ENCODE data around the gene MCCC1.
A peak's percentile ranks its signal among the peaks of the same experiment; 100 is the strongest.
"Not testable (repeated sequence)": the region's sequence is repeated elsewhere in the genome, so short reads cannot be mapped to it uniquely, and the experiment has no call there.

MCCC1 gene

DNA sequence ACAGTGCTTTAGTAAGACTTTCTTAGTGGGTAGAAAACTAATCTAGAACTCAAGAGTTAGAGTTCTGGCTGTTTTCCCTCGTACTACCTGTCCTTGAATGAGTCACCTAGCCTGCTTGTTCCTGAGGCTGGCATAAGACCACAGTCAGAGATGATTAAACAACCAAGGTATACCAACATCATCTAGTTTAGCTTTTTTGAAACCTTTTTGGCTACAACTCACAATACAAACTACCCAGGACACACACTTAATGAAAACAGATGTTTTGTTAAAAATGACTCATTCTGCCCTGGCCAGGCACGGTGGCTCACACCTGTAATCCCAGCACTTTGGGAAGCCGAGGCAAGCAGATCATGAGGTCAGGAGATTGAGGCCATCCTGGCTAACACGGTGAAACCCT is 4.6 kb downstream of the MCCC1 start:
- no peaks in the 10 kb centered on the region for H3K9me3 Mint-ChIP-seq
- H3K4me3 Mint-ChIP-seq = no peak overlapping the region
- H3K4me1 Mint-ChIP-seq (ENCODE audit: low read depth in 2 of 2) = peaks cover 25 to 36% of the 10 kb centered on the region in 2 donors
- DNase-seq (no peak), ATAC-seq (replicated peaks) (no peak)
- peaks cover 44% of the 10 kb centered on the region for H3K36me3 Mint-ChIP-seq (ENCODE audit: insufficient read depth)
- no peak overlapping the region for H3K27ac Mint-ChIP-seq
- no peaks in the 10 kb centered on the region for H3K27me3 Mint-ChIP-seq

DNA sequence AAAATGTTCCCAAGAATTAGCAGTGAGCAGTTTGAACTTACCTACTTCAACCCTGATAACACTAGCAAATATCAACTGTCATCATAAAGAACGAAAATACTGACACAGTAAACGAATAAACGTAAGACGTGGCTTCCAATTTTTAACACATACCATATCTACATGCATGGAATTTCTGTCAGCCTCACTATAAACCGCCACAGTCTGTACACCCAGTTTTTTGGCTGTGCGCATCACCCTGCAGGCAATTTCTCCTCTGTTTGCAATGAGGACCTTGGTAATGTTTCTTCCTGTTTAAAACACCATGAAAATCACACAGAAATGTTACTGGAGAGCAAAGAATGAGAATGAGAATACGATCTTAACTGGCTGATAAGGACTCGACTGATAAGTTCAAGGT is 7.0 kb downstream of the MCCC1 start:
- Mint-ChIP-seq H3K4me1 (ENCODE audit: low read depth in 2 of 2) (peaks cover 9 to 25% of the 10 kb centered on the region in 2 donors), H3K4me3 (no peak overlapping the region), H3K9me3 (no peaks in the 10 kb centered on the region), H3K36me3 (ENCODE audit: insufficient read depth) (peaks cover 58% of the 10 kb centered on the region), H3K27ac (no peak overlapping the region), H3K27me3 (no peaks in the 10 kb centered on the region)
- DNase-seq (no peak), ATAC-seq (replicated peaks) (no peak)

DNA sequence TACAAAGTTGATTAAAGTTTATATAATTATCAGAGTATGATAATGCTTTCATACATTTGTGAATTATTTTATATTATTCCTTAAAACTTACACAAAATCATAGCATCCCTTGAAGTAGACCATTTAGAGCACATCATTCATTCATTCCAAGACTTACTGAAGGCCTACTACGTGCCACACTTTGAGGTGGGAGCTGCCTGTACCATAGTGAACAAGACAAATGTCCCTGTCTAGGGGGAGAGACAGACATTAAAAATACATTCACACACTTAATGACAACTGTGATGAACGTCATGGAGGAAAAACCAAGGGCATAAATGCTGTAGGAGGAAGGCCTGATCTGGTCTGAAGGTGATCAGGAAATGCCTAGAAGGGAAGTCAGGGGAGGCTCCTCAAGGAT is 12.1 kb downstream of the MCCC1 start:
- no peaks in the 10 kb centered on the region for H3K27me3 Mint-ChIP-seq
- ATAC-seq (replicated peaks) (no peak), DNase-seq (no peak)
- H3K4me1 Mint-ChIP-seq (ENCODE audit: low read depth in 2 of 2) = peaks cover 8 to 11% of the 10 kb centered on the region in 2 donors
- no peaks in the 10 kb centered on the region for H3K9me3 Mint-ChIP-seq
- no peak overlapping the region for H3K4me3 Mint-ChIP-seq
- H3K27ac Mint-ChIP-seq = peak overlapping the region in 1 of 2 donors; percentile 56
- peaks cover 87% of the 10 kb centered on the region for H3K36me3 Mint-ChIP-seq (ENCODE audit: insufficient read depth)

DNA sequence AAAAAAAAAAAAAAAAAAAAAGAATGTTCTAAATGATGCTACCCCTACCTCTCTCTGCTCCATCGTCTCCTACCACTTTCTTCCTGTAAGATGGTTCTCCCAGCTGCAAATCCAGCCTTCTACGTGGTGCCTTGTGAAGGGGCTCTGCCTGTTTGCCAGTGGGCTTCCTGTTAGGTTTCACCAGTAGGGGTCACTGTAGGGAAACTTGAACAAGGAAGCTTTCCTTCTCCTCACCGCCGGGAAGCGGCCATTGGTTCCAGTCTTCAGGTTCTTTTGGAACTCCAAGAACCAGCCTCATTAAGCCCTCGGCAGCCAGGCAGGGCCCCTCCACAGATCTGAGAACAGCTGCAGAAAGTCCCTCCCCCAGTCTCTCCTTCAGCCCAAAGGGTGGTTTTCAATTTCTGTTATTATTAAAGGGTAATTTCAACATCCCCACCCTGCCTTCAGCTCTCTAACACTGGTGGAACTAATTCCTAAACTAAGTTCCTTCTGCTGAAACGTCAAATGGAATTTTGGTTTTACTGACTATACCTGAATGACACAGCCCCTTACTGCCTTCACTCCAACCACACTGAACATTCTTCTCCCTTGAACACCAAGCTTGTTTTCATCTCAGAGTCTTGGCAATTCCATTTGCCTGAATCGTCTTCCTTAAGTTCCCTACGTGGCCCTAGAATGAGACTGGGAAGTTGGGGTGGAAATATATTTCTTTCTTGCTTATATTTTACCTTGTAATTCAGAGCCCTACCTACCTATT is 13.5 kb downstream of the MCCC1 start:
- Mint-ChIP-seq H3K27me3 (no peaks in the 10 kb centered on the region), H3K4me1 (ENCODE audit: low read depth in 2 of 2) (peaks cover 8 to 11% of the 10 kb centered on the region in 2 donors), H3K4me3 (no peak overlapping the region), H3K36me3 (ENCODE audit: insufficient read depth) (peaks cover 78% of the 10 kb centered on the region), H3K27ac (no peak overlapping the region), H3K9me3 (no peaks in the 10 kb centered on the region)
- ATAC-seq (replicated peaks) = no peak
- DNase-seq = no peak

GRCh38 chr3:183082355-183082915 is 16.9 kb downstream of the MCCC1 start:
- H3K4me1 Mint-ChIP-seq (ENCODE audit: low read depth in 2 of 2) = peaks cover 6 to 12% of the 10 kb centered on the region in 2 donors
- no peak for ATAC-seq (replicated peaks)
- no peaks in the 10 kb centered on the region for H3K27me3 Mint-ChIP-seq
- no peak overlapping the region for H3K27ac Mint-ChIP-seq
- peaks cover 56% of the 10 kb centered on the region for H3K36me3 Mint-ChIP-seq (ENCODE audit: insufficient read depth)
- no peak overlapping the region for H3K4me3 Mint-ChIP-seq
- no peaks in the 10 kb centered on the region for H3K9me3 Mint-ChIP-seq
- DNase-seq = no peak

DNA sequence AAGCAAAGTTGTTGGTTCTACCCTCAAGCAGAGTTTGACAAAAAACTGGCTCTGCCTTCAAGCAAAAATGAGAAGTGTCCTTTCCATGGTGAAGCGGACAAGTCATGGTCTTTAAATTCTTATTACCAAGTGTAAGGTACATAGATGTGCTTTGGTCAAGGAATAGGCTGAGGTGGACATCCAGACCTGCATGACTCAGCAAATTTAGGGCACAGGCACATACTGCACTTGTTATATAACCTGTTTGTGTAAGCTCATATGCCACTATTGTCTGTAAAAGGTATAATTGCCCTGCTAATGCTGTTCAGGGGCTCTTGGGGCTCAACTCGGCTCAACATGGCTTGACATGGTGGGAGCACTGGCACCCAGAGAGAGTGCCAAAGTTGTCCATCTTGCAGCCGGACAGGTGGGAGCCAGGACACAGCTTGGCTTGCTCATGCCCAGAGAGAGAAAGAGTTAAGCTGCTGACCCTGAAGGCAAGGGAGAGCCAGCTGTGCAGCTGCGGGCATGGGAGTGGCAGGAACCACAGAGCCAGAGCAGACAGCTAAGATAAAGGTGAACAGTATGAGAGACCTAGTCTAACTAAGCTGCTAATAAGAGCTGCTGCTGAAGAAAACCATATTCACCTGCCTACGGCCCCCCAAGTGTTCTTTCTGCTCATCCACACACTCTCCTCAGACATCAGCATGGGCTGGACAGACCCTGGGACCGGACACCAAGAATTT is 17.7 kb downstream of the MCCC1 start:
- no peaks in the 10 kb centered on the region for H3K27me3 Mint-ChIP-seq
- no peak for DNase-seq
- no peaks in the 10 kb centered on the region for H3K9me3 Mint-ChIP-seq
- H3K4me1 Mint-ChIP-seq (ENCODE audit: low read depth in 2 of 2) = peaks cover 6 to 12% of the 10 kb centered on the region in 2 donors
- ATAC-seq (replicated peaks) = no peak
- no peak overlapping the region for H3K27ac Mint-ChIP-seq
- peaks cover 48% of the 10 kb centered on the region for H3K36me3 Mint-ChIP-seq (ENCODE audit: insufficient read depth)
- no peak overlapping the region for H3K4me3 Mint-ChIP-seq

DNA sequence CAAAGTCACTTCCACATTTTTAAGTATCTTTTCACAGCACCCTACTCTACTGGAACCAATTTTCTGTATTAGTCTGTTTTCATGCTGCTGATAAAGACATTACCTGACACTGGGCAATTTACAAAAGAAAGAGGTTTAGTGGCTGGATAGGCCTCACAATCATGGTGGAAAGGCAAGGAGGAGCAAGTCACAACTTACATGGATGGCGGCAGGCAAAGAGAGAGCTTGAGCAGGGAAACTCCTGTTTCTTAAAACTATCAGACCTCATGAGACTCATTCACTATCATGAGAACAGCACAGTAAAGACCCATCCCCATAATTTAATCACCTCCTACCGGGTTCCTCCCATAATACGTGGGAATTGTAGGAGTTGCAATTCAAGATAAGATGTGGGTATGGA is 18.7 kb downstream of the MCCC1 start:
- Mint-ChIP-seq H3K27me3 (no peaks in the 10 kb centered on the region), H3K4me3 (no peak overlapping the region), H3K36me3 (ENCODE audit: insufficient read depth) (peaks cover 40% of the 10 kb centered on the region), H3K4me1 (ENCODE audit: low read depth in 2 of 2) (peaks cover 4 to 12% of the 10 kb centered on the region in 2 donors), H3K9me3 (no peaks in the 10 kb centered on the region), H3K27ac (no peak overlapping the region)
- DNase-seq (no peak), ATAC-seq (replicated peaks) (no peak)

DNA sequence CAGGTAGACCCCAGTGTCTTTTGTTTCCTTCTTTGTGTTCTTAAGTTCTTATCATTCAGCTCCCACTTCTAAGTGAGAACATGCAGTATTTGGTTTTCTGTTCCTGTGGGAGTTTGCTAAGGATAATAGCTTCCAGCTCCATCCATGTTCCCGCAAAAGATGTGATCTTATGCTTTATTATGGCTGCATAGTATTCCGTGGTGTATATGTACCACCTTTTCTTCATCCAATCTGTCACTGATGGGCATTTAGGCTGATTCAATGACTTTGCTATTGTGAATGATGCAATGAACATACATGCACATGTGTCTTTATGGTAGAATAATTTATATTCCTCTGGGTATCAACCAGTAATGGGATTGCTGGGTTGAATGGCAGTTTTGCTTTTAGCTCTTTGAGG is 24.4 kb downstream of the MCCC1 start:
- Mint-ChIP-seq H3K4me1 (ENCODE audit: low read depth in 2 of 2) (peaks cover 0 to 4% of the 10 kb centered on the region in 2 donors), H3K36me3 (ENCODE audit: insufficient read depth) (peaks cover 33% of the 10 kb centered on the region)

GRCh38 chr3:183074261-183074660 is 25.0 kb downstream of the MCCC1 start:
- H3K27ac Mint-ChIP-seq = no peak overlapping the region
- DNase-seq (no peak), ATAC-seq (replicated peaks) (no peak)
- H3K36me3 Mint-ChIP-seq (ENCODE audit: insufficient read depth) = peaks cover 31% of the 10 kb centered on the region
- no peak overlapping the region for H3K4me3 Mint-ChIP-seq
- H3K4me1 Mint-ChIP-seq (ENCODE audit: low read depth in 2 of 2) = peaks cover 0 to 4% of the 10 kb centered on the region in 2 donors
- H3K27me3 Mint-ChIP-seq = no peaks in the 10 kb centered on the region
- H3K9me3 Mint-ChIP-seq = no peaks in the 10 kb centered on the region

More for the DNA sequence above, 24.4 kb downstream of the MCCC1 start:
- H3K4me3 Mint-ChIP-seq = no peak overlapping the region
- H3K27me3 Mint-ChIP-seq = no peaks in the 10 kb centered on the region
- DNase-seq (no peak), ATAC-seq (replicated peaks) (no peak)
- no peak overlapping the region for H3K27ac Mint-ChIP-seq
- H3K9me3 Mint-ChIP-seq = no peaks in the 10 kb centered on the region

GRCh38 chr3:183073839-183074238 is 25.5 kb downstream of the MCCC1 start:
- no peak for DNase-seq
- H3K4me3 Mint-ChIP-seq = no peak overlapping the region
- peaks cover 0 to 4% of the 10 kb centered on the region in 2 donors for H3K4me1 Mint-ChIP-seq (ENCODE audit: low read depth in 2 of 2)
- no peak overlapping the region for H3K27ac Mint-ChIP-seq
- H3K27me3 Mint-ChIP-seq = no peaks in the 10 kb centered on the region
- H3K9me3 Mint-ChIP-seq = no peaks in the 10 kb centered on the region
- peaks cover 31% of the 10 kb centered on the region for H3K36me3 Mint-ChIP-seq (ENCODE audit: insufficient read depth)
- ATAC-seq (replicated peaks) = no peak

- DNase-seq (no peak), ATAC-seq (replicated peaks) (no peak)
- Mint-ChIP-seq H3K36me3 (ENCODE audit: insufficient read depth) (peaks cover 31% of the 10 kb centered on the region), H3K4me1 (ENCODE audit: low read depth in 2 of 2) (peaks cover 0 to 4% of the 10 kb centered on the region in 2 donors), H3K9me3 (no peaks in the 10 kb centered on the region), H3K27ac (no peak overlapping the region), H3K4me3 (no peak overlapping the region), H3K27me3 (no peaks in the 10 kb centered on the region)
Measured at GRCh38 chr3:183070892-183071291, 28.4 kb downstream of the MCCC1 start.

DNA sequence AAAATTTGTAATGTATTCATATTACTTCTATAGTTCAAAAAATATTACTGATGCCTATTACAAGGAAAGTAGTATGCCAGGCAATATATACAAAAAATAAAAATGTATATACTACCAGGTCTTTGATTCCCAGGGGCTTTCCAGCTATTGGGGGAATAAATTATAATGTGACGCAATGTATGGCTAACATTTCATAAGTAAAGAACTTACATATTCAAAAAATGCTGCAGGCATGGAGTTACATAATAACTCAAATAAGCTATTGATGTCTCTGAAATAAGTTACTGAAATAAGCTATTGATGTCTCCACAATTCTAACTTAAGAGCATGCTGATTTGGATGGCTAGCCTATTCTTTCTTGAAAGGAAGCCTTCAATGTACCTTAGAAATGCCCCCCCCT is 30.2 kb downstream of the MCCC1 start:
- no peaks in the 10 kb centered on the region for H3K27me3 Mint-ChIP-seq
- peaks cover 40% of the 10 kb centered on the region for H3K36me3 Mint-ChIP-seq (ENCODE audit: insufficient read depth)
- ATAC-seq (replicated peaks) (no peak), DNase-seq (no peak)
- H3K27ac Mint-ChIP-seq = no peak overlapping the region
- no peak overlapping the region for H3K4me3 Mint-ChIP-seq
- peaks cover 0 to 4% of the 10 kb centered on the region in 2 donors for H3K4me1 Mint-ChIP-seq (ENCODE audit: low read depth in 2 of 2)
- no peaks in the 10 kb centered on the region for H3K9me3 Mint-ChIP-seq

- DNase-seq; H3K27ac Mint-ChIP-seq; H3K27me3 Mint-ChIP-seq; H3K4me1 Mint-ChIP-seq (ENCODE audit: low read depth in 2 of 2); ATAC-seq (replicated peaks); H3K9me3 Mint-ChIP-seq; H3K4me3 Mint-ChIP-seq: not testable (repeated sequence)
- H3K36me3 Mint-ChIP-seq (ENCODE audit: insufficient read depth) = peaks cover 34% of the 10 kb centered on the region
Measured at GRCh38 chr3:183066891-183067290, 32.4 kb downstream of the MCCC1 start.

DNA sequence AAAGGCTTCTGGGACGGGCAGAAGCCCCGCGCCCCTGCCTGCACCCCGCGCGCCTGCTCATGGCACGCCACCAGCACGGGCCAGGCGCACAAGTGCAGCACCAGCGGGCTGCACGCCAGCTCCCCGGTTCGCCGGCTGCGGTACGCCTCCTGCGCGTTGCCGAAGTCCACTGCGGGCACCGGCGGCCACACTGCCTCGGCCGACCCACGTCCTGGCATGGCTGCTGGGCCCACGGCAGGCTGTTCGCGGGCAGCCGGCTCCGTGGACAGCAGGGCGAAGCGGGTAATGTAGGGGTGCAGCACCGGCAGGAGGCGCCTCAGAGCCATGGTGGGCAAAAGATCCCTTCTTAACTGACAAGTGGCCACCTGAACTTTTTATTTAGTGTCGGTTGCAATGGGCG is 34.8 kb downstream of the MCCC1 start:
- H3K27me3 Mint-ChIP-seq = no peaks in the 10 kb centered on the region
- no peaks in the 10 kb centered on the region for H3K9me3 Mint-ChIP-seq
- H3K27ac Mint-ChIP-seq = peak overlapping the region in 1 of 2 donors; percentile 18
- H3K4me3 Mint-ChIP-seq = no peak overlapping the region
- H3K4me1 Mint-ChIP-seq (ENCODE audit: low read depth in 2 of 2) = no peaks in the 10 kb centered on the region
- ATAC-seq (replicated peaks) = no peak
- DNase-seq = no peak
- peaks cover 14% of the 10 kb centered on the region for H3K36me3 Mint-ChIP-seq (ENCODE audit: insufficient read depth)
